K562 treated with DMSO at 1 percent for 48 hours (cell line): Measurements from ENCODE around the gene LRRC61. TPM values are rescaled to one million over a fixed set of nuclear protein-coding genes. Genes with fewer than 3 reads are reported as not detected.

Experiments used
- total RNA-seq: library from RNA; unstranded; fragments of 300-600 nt; gene quantifications from 2 replicates; pipeline ENCODE4 v1.2.3, GENCODE V29; 2022; ENCODE audit warnings: low replicate concordance; ENCODE audit errors: extremely low read depth

The LRRC61 gene, protein sequence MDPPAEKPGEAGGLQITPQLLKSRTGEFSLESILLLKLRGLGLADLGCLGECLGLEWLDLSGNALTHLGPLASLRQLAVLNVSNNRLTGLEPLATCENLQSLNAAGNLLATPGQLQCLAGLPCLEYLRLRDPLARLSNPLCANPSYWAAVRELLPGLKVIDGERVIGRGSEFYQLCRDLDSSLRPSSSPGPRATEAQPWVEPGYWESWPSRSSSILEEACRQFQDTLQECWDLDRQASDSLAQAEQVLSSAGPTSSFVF
- total RNA-seq: not detected in 2 replicates

DNA sequence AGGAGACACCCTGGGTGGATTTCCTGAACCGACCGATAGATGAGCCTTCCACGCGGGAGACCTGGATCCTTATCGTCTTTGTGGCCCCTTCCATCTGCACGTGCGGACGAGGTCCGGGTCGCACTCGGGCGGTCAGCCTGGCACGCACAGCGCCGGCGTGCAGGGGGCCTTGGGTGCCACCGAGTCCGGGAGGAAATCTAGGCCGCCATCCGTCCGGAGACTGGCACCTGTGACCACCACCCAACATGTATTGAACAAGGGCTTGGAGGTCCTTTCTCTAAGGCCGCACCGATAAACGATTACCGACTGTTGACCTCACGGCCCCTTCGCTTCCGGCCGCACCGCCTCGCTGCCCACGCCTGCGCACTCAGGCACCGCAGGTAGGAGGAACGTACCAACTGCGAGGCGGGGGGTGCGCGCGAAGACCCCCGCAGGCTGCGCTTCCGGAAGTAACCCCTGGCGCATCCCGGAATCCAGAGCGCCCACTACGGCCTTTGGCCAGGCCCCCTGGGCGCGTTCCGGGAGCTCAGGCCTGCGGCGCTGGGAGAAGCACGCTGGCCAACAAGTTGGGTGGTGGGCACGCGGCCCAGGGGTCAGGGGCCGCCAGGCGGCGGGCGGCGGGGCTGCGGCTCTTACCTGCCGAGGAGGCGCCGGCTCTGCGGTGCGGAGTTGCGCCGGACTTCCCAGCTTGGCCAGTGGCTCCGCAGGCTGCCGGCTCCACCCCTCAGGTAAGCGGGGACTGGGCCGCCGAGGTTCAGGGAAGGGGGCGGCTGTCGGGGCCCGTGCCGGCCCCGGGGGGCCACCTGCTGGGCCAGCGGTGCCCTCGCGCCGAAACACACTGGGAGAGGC is at the start of gene LRRC61, which contains the start of gene ACTR3C:
Gene LRRC61 (plus strand): TSS at position 523 of the 849 bp plus-strand sequence. CDS start 13,507 bp downstream, outside the sequence.
Gene ACTR3C (minus strand): TSS at position 713 of the 849 bp plus-strand sequence. CDS start 28,249 bp downstream, outside the sequence.

DNA sequence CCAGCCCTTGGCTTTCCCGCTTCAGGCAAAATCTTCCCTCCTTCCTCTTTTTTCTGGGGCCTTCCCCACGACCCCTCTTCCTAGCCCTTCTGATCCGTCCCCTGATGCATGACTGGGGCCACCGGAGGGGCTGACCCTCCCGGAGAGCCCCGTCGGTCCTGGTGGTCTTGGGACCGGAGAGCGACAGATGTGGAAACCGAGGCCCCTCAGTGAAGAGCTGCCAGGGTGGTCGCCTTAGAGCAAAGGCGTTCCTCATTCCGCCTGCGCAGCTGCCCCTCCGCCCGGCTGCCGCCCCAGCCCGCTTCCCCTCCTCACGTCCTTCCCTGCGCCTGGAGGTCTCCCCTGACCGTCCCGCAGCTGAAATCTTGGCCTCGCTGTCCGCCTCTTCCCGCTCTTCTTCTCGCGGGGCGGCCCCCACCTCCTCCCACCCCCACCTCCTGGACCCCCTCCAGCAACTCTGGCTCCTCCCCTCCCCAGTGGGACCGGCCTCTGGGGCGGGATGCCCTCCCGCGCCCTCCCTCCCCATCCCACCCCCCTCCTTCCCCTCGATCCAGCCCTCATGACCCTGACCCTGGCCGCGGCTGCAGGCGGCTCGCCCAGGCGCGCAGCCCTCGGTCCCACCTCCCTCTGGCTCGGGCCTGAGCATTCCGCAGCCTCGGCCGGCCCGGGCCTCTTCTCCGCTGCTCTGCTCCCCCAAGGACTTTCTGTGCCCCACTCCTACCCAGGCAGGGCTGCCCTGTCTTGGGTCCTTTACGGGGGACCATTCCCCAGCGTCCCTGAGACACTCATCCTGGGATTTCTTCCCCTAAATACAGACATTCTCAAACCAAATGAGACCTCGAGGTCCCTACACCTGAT is 18.3 kb downstream of the LRRC61 start, which contains the start of gene RARRES2:
Gene RARRES2 (minus strand): TSS at position 367 of the 858 bp plus-strand sequence. CDS start 1,020 bp downstream, outside the sequence.

DNA sequence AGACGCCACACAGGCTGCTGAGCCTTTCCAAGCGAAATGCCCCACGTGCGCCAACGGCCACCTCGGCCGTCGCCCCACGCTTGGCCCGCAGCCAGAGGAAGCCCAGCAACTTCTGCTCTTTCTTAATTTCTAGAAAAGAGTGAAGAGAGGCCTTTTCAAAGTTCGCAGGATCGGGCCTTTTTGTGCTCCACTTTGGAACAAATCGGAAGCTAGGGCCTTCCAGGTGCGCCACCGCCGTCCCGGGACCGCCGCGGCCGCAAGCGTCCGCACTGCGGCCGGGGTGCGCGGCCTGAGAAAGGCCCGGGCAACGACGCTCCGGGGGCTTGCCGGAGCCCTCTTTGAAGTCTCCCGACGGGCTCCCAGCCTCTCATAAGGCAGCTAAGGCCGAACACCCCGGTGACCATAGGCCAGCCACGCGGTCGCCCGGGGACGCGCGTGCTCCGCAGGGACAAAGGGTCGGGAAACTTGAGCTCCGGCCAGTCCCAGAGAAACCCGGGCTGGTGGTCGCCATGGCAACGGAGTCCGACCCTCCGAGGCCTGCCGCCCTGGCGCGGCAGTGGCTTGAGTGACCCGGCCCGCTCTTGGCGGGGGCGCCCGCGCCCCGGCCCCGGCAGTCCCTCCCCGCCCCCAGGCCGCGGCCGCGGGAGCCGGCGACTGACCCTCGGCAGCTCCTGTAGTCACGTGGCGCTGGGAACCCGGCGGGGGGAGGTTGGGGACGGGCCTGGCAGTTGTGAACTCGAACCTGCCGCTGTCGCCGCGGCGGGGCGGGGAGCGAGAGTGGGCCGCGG is 45.1 kb downstream of the LRRC61 start, which contains the start of gene REPIN1:
Gene REPIN1 (plus strand): TSS at position 727 of the 788 bp plus-strand sequence. CDS start 890 bp downstream, outside the sequence.

DNA sequence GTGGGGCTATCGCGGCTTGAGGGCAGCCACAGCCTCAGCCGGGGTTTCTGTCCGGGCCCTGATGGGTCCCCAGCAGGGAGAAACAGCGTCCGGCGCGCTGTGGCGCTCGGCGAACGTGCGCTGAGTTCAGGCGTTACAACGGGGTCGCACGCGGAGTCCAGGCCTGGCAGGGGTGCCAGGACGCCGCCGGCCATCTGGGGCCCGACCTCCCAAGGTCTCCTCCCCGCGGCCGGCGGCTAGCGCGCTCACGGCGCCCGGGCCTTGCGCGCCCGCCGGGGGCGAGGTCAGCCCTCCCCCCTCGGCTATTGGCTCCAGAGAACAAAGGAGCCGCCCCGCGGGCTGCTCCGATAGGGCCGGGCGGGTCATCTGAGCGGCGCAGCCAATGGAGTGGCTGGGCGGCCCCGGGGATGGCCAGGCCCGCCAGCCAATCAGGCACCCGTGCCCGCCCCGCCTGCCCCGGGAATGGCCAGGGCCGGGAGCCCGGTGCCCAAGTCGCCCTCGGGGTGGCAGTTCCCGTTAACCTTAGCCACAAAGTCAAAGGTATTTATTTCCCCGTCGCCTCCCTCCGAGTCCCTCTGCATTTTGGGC is 55.8 kb downstream of the LRRC61 start, which contains the start of gene ZNF775:
Gene ZNF775 (plus strand): TSS at position 478 of the 588 bp plus-strand sequence. CDS start 9,141 bp downstream, outside the sequence.

Other genes starting within 250 kb of the LRRC61 start
- not detected in 2 replicates for gene ACTR3C, start 190 bp downstream of the LRRC61 start, total RNA-seq
- gene RARRES2, start 18.3 kb downstream of the LRRC61 start, total RNA-seq: not detected in 2 replicates
- 669 TPM in 1 of 2 replicates, not detected in the other for gene REPIN1, start 45.5 kb downstream of the LRRC61 start, total RNA-seq
- not detected in 2 replicates for gene ZNF775, start 56.0 kb downstream of the LRRC61 start, total RNA-seq
- not detected in 2 replicates for gene GIMAP8, start 127.3 kb downstream of the LRRC61 start, total RNA-seq
- gene GIMAP7, start 191.5 kb downstream of the LRRC61 start, total RNA-seq: not detected in 2 replicates
- gene GIMAP4, start 244.0 kb downstream of the LRRC61 start, total RNA-seq: not detected in 2 replicates